HepG2 (cell line): Measurements from ENCODE around the gene CLCN4.

ENCODE experiments used
- AGO2 ChIP-seq: fragments of 200-400 bp; formaldehyde crosslinking; optimal IDR thresholded peaks from 2 replicates; pipeline ENCODE3; 2017; ENCODE audit warnings: mild to moderate bottlenecking, low read depth, low read length, moderate library complexity
- CTCF ChIP-seq: sonication (generic); formaldehyde crosslinking; IDR thresholded peaks from 2 replicates; pipeline ENCODE4 v1.5.0; 2020; ENCODE audit warnings: mild to moderate bottlenecking, missing genetic modification reagents, moderate library complexity
- EZH2 ChIP-seq: conservative IDR thresholded peaks from 2 replicates; pipeline ENCODE4 v1.6.1; 2012; ENCODE audit warnings: mild to moderate bottlenecking, low read depth, low read length, moderate library complexity
- KAT7 ChIP-seq: IDR thresholded peaks from 2 replicates; pipeline ENCODE4 v1.6.1; 2018; ENCODE audit warnings: borderline replicate concordance, missing compliant biosample characterization
- MYC ChIP-seq: sonication (generic); formaldehyde crosslinking; IDR thresholded peaks from 2 replicates; pipeline ENCODE4 v1.9.0; 2021; ENCODE audit warnings: missing genetic modification reagents, borderline replicate concordance
- NCOA5 ChIP-seq: sonication (generic); formaldehyde crosslinking; IDR thresholded peaks from 2 replicates; pipeline ENCODE4 v1.4.0; 2020; ENCODE audit warnings: missing genetic modification reagents
- POLR2A ChIP-seq, 2 experiments: IDR thresholded peaks; 2 replicates each; pipeline ENCODE4 v1.6.1; 2011; ENCODE audit warnings: low read depth in 2 of 2, low read length in 2 of 2, mild to moderate bottlenecking in 1 of 2, moderate library complexity in 1 of 2; ENCODE audit not compliant: insufficient read depth in 1 of 2
- POLR2AphosphoS5 ChIP-seq: IDR thresholded peaks from 2 replicates; pipeline ENCODE4 v1.6.1; 2012; ENCODE audit warnings: low read depth, low read length
- RFX5 ChIP-seq: IDR thresholded peaks from 2 replicates; pipeline ENCODE4 v1.6.1; 2011; ENCODE audit warnings: low read depth, low read length, improper control_type of control experiment
- SP2 ChIP-seq: sonication (generic); formaldehyde crosslinking; IDR thresholded peaks from 2 replicates; pipeline ENCODE4 v1.5.1; 2020; ENCODE audit warnings: mild to moderate bottlenecking, missing genetic modification reagents
- TCF7 ChIP-seq: sonication (generic); IDR thresholded peaks from 2 replicates; pipeline ENCODE4 v1.6.1; 2016; ENCODE audit warnings: antibody characterized with exemption, low read depth
- ZFYVE20 ChIP-seq: sonication (generic); formaldehyde crosslinking; IDR thresholded peaks from 2 replicates; pipeline ENCODE4 v1.8.0; 2023; ENCODE audit warnings: low read depth, mild to moderate bottlenecking, moderate library complexity, missing genetic modification reagents, borderline replicate concordance

GRCh38 chrX:10160211-10160610 is 3.4 kb downstream of the CLCN4 start:
- no peak for TF ChIP-seq CTCF (CRISPR knock-in tag)
- TF ChIP-seq KAT7 = no peak
- TF ChIP-seq POLR2AphosphoS5 = no peak
- TF ChIP-seq POLR2A (IDR thresholded peaks at IDR 0.05; ENCODE audit: insufficient read depth in 1 of 2, low read depth in 2 of 2, low read length in 2 of 2) = no peak
- TF ChIP-seq AGO2 = no peak
- TF ChIP-seq RFX5 = no peak
- no peak for TF ChIP-seq SP2 (CRISPR knock-in tag)
- no peak for TF ChIP-seq NCOA5 (CRISPR knock-in tag)
- no peak for TF ChIP-seq TCF7
- TF ChIP-seq MYC (CRISPR knock-in tag) = no peak
- TF ChIP-seq EZH2 = no peak
- TF ChIP-seq ZFYVE20 = no peak
